ENCODE results near the gene SYNE1. TPM values are rescaled to one million over a fixed set of nuclear protein-coding genes. Genes with fewer than 3 reads are reported as not detected.
A peak's percentile ranks its signal among the peaks of the same experiment; 100 is the strongest.
"Not testable (repeated sequence)": the region's sequence is repeated elsewhere in the genome, so short reads cannot be mapped to it uniquely, and the experiment has no call there.

The SYNE1 gene
- total RNA-seq, 6 donors from 2014 or later = 160 to 859 (median 490) TPM

GRCh38 chr6:152651986-152652385 is 14.8 kb upstream of the SYNE1 start:
- Histone ChIP-seq H3K36me3 (no peaks in the 10 kb centered on the region), H3K9me3 (no peaks in the 10 kb centered on the region), H3K4me1 (no peaks in the 10 kb centered on the region), H3K27me3 (no peaks in the 10 kb centered on the region), H3K27ac (no peak overlapping the region), H3K4me3 (no peak overlapping the region)
- WGBS, 2 donors = 66 to 89% methylated on average over 3 of the region's 3 CpGs
- ATAC-seq (ENCODE audit: low FRiP score in 2 of 2) (no peak), DNase-seq (no peak)
- TF ChIP-seq EP300 (IDR thresholded peaks at IDR 0.05) (no peak), POLR2A (IDR thresholded peaks at IDR 0.05) (no peak), POLR2AphosphoS5 (IDR thresholded peaks at IDR 0.05) (no peak), CTCF (IDR thresholded peaks at IDR 0.05) (no peak)

GRCh38 chr6:152648105-152648504 is 10.9 kb upstream of the SYNE1 start:
- TF ChIP-seq POLR2AphosphoS5 (IDR thresholded peaks at IDR 0.05) = no peak
- TF ChIP-seq EP300 (IDR thresholded peaks at IDR 0.05) = no peak
- TF ChIP-seq POLR2A (IDR thresholded peaks at IDR 0.05) = no peak
- TF ChIP-seq CTCF (IDR thresholded peaks at IDR 0.05) = no peak
- Histone ChIP-seq H3K27ac (no peak overlapping the region), H3K27me3 (no peaks in the 10 kb centered on the region), H3K36me3 (no peaks in the 10 kb centered on the region), H3K4me3 (no peak overlapping the region), H3K9me3 (no peaks in the 10 kb centered on the region), H3K4me1 (no peaks in the 10 kb centered on the region)
- peak in 1 of 2 donors; percentile 85 for ATAC-seq (ENCODE audit: low FRiP score in 2 of 2)
- 41 to 56% methylated on average over 2 of the region's 2 CpGs for WGBS, 2 donors
- no peak for DNase-seq

DNA sequence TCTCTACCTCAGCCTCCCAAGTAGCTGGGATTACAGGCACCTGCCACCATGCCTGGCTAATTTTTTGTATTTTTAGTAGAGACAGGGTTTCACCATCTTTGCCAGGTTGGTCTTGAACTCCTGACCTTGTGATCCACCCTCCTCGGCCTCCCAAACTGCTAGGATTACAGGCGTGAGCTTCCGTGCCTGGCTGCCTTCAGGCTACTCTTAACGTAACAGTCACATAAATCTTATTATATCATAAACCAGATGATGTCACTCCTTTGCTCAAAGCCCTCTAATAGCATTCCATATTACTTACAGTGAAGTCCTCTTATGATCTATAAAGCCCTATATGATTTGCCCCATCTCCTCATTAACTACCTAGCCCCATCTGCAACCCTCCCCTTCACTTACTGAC is 9.6 kb upstream of the SYNE1 start:
- WGBS, 2 donors = 86 to 92% methylated on average over 4 of the region's 4 CpGs
- H3K4me3 ChIP-seq, H3K27ac ChIP-seq: not testable (repeated sequence)

DNA sequence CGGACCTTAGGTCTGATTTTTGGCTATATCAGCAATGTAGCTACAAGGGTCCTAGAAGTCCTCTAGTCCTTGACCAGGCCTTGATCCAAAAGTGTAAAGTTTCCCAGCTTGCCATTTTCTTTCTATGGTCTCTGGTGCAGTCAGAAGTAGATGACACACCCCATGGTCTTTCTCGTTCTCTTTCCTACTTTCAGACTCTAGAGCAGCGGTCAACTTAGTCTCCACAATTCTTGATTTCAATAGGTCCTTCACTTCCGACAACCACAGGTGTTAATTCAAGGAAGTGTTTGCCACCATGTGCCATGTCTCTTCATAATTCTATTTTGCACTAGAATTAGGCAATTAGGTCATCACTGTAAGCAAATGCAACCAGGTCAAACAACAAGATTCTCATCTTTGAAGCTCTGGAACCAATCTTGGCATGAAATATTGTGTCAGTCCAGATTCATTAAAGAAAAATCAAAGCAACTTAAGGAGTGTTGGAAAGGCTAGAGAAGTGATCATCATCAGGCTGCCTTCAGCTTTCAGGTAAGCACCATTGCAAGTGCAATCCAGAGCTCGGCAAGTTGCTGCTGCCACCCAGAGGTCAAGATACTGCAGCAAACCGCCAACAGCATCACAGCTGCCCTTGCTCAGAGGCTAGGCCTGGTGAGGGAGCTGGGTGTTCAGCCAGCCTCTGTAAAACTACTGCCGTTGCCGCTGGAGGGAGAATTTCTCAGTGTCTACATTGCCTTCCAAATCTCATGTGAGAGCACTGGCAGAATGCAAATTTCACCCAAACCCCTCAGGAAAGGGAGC is 5.6 kb upstream of the SYNE1 start:
- TF ChIP-seq EP300 (IDR thresholded peaks at IDR 0.05) = no peak
- TF ChIP-seq POLR2A (IDR thresholded peaks at IDR 0.05) = no peak
- TF ChIP-seq CTCF (IDR thresholded peaks at IDR 0.05) = peak; percentile 36 to 71 (median 56)
- TF ChIP-seq POLR2AphosphoS5 (IDR thresholded peaks at IDR 0.05) = no peak
- Histone ChIP-seq H3K36me3 (no peaks in the 10 kb centered on the region), H3K4me1 (peaks cover 0 to 5% (median 4%) of the 10 kb centered on the region in 4 donors), H3K4me3 (no peak overlapping the region), H3K27ac (no peak overlapping the region), H3K27me3 (no peaks in the 10 kb centered on the region), H3K9me3 (no peaks in the 10 kb centered on the region)
- peak in 1 of 2 donors; percentile 87 for DNase-seq
- WGBS, 2 donors = 40% methylated on average over 8 of the region's 8 CpGs
- ATAC-seq (ENCODE audit: low FRiP score in 2 of 2) = peak; percentile 81

More for the DNA sequence above, 9.6 kb upstream of the SYNE1 start:
- ATAC-seq (ENCODE audit: low FRiP score in 2 of 2); H3K27me3 ChIP-seq; H3K36me3 ChIP-seq; H3K4me1 ChIP-seq; H3K9me3 ChIP-seq; DNase-seq: not testable (repeated sequence)

GRCh38 chr6:152636609-152637295 is 410 bp downstream of the SYNE1 start:
- Histone ChIP-seq H3K4me3 (peak overlapping the region; percentile 6 to 85 (median 68)), H3K9me3 (no peaks in the 10 kb centered on the region), H3K36me3 (no peaks in the 10 kb centered on the region), H3K27me3 (no peaks in the 10 kb centered on the region), H3K4me1 (peaks cover 20 to 36% (median 27%) of the 10 kb centered on the region in 4 donors), H3K27ac (peak overlapping the region; percentile 77 to 92 (median 81))
- DNase-seq (peak; percentile 55 to 92), ATAC-seq (ENCODE audit: low FRiP score in 2 of 2) (peak; percentile 74 to 90)
- WGBS, 2 donors = 0 to 1% methylated on average over 21 to 45 of the region's 72 CpGs
- TF ChIP-seq CTCF (IDR thresholded peaks at IDR 0.05) (no peak), EP300 (IDR thresholded peaks at IDR 0.05) (no peak), POLR2A (IDR thresholded peaks at IDR 0.05) (no peak), POLR2AphosphoS5 (IDR thresholded peaks at IDR 0.05) (no peak)

All from upper lobe of left lung (tissue), 6 donors.